ENCODE data around the gene PRODH2.

GRCh38 chr19:35792888-35793287 lies 19.8 kb downstream of the PRODH2 start:
- TF ChIP-seq CTCF (conservative IDR thresholded peaks at IDR 0.05; ENCODE audit: low read depth, low read length) (no peak), EZH2 (IDR thresholded peaks at IDR 0.05; ENCODE audit: borderline replicate concordance, low read depth, low read length, poor library complexity, severe bottlenecking) (no peak)
